ENCODE data around the gene NEURL1. TPM values are rescaled to one million over a fixed set of nuclear protein-coding genes. Genes with fewer than 3 reads are reported as not detected.

Gene NEURL1
- total and polyA plus RNA-seq, 4 experiments from 2014 or later: 0.76 to 0.96 (median 0.83) TPM

DNA sequence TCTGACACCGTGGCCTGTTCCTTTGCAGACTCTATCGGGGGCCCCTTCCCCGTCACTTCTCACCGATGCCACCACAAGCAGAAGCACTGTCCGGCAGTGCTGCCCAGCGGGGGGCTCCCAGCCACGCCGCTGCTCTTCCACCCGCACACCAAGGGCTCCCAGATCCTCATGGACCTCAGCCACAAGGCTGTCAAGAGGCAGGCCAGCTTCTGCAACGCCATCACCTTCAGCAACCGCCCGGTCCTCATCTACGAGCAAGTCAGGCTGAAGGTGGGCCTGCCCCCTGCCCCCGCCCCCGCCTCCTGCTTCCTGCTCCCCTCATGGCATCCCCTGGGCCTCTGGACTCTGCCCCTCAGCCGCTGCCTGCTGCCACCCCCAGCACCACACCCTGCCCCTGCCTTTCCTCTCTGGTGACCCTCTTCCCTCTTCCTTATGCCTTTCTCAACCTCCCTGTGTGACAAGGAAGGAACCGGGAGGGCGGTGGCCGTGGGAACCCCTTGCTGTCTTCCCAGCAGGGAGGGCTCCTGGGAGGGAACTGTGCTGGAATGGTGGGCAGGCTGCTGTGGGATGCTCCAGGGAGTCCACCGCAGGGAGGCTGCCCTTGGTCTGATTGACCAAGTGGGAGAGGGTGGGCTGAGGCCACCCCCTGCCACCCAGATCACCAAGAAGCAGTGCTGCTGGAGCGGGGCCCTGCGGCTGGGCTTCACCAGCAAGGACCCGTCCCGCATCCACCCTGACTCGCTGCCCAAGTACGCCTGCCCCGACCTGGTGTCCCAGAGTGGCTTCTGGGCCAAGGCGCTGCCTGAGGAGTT, 77.5 kb downstream of the NEURL1 start:
- Mint-ChIP-seq H3K27ac (no peak overlapping the region), H3K4me1 (no peaks in the 10 kb centered on the region), H3K27me3 (peaks cover 2% of the 10 kb centered on the region in 2 donors), H3K36me3 (no peaks in the 10 kb centered on the region), H3K4me3 (no peak overlapping the region), H3K9me3 (no peaks in the 10 kb centered on the region)
- Histone ChIP-seq H3K27me3 (ENCODE audit: insufficient read depth, low read length) (no peaks in the 10 kb centered on the region), H3K4me1 (ENCODE audit: insufficient read depth, low read length) (no peaks in the 10 kb centered on the region), H3K4me3 (ENCODE audit: low read length in 2 of 2) (no peak overlapping the region), H3K9me3 (ENCODE audit: control insufficient read depth in 1 of 2, low read length in 2 of 2) (no peaks in the 10 kb centered on the region), H3K36me3 (ENCODE audit: insufficient read depth, low read length) (no peaks in the 10 kb centered on the region), H3K27ac (ENCODE audit: low read depth, low read length) (no peak overlapping the region)
- ChIA-PET CTCF (ENCODE audit: partially characterized antibody) (no interaction called here), POLR2A (ENCODE audit: partially characterized antibody) (no interaction called here)
- intact Hi-C loops (cut with micrococcal nuclease): no loop called here
- DNase-seq: no peak

DNA sequence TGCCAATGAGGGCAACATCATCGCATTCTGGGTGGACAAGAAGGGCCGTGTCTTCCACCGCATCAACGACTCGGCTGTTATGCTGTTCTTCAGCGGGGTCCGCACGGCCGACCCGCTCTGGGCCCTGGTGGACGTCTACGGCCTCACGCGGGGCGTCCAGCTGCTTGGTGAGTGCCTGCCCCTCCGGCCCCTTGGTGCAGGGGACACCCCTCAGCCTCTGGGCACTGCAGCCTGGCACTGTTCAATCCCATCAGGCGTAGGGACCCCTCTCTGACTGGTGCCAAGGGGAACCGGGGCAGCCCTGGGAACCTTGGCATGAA, 78.1 kb downstream of the NEURL1 start:
- CTCF ChIA-PET (ENCODE audit: partially characterized antibody): no interaction called here
- POLR2A ChIA-PET (ENCODE audit: partially characterized antibody): no interaction called here
- H3K9me3 ChIP-seq (ENCODE audit: control insufficient read depth in 1 of 2, low read length in 2 of 2): no peaks in the 10 kb centered on the region

DNA sequence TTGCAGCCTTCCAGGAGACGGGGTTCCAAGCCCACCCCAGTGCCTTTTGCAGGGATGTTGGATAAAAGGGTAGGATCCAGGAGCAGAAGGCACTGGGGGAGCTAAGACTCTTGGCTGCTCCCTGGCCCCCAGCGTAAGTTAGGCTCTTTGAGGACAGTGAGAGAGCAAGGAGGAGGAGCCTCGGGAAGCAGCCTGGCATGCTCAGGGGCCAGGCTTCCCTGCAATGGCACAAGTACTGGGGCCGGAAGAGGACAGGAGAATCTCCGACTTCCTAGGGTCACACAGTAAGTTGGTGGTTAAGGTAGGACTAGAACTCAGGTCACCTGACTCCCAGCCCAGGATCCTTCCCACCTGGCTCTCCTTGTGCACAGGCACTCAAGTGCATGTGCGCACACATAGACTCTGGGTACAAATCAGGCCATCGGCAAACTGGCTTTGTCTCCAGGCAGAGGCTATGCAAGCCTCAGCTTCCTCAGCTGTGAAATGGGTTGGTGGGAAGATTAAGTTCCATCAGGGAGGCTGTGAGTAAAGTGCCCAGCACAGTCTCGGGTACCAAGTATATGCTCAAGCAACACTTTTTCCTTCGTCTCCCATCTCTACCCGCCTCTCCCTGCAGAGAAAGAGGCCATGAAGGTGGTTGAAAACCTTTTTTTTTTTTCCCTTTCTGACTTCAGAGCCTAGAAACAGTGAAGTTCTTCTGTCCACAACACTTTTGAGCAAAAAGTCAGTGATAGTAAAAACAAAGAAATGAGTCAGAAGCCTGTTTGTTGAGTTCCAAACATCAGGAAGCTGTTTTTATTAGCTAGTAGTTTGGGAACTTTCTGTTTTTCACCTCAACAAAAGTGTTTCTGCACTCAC, 79.1 kb downstream of the NEURL1 start:
- Mint-ChIP-seq H3K27ac (no peak overlapping the region), H3K36me3 (no peaks in the 10 kb centered on the region), H3K9me3 (no peaks in the 10 kb centered on the region), H3K4me1 (no peaks in the 10 kb centered on the region), H3K4me3 (no peak overlapping the region), H3K27me3 (peaks cover 2 to 3% of the 10 kb centered on the region in 2 donors)
- H3K36me3 ChIP-seq (ENCODE audit: insufficient read depth, low read length): no peaks in the 10 kb centered on the region
- intact Hi-C loops (cut with micrococcal nuclease): no loop called here
- POLR2A ChIA-PET (ENCODE audit: partially characterized antibody): no interaction called here
- no peaks in the 10 kb centered on the region for H3K4me1 ChIP-seq (ENCODE audit: insufficient read depth, low read length)
- DNase-seq: no peak
- no peak overlapping the region for H3K4me3 ChIP-seq (ENCODE audit: low read length in 2 of 2)
- no peaks in the 10 kb centered on the region for H3K9me3 ChIP-seq (ENCODE audit: control insufficient read depth in 1 of 2, low read length in 2 of 2)
- H3K27ac ChIP-seq (ENCODE audit: low read depth, low read length): no peak overlapping the region
- no peaks in the 10 kb centered on the region for H3K27me3 ChIP-seq (ENCODE audit: insufficient read depth, low read length)
- CTCF ChIA-PET (ENCODE audit: partially characterized antibody): no interaction called here

More for the DNA sequence above, 78.1 kb downstream of the NEURL1 start:
- H3K36me3 Mint-ChIP-seq: no peaks in the 10 kb centered on the region
- Histone ChIP-seq H3K27ac (ENCODE audit: low read depth, low read length) (no peak overlapping the region), H3K36me3 (ENCODE audit: insufficient read depth, low read length) (no peaks in the 10 kb centered on the region), H3K27me3 (ENCODE audit: insufficient read depth, low read length) (no peaks in the 10 kb centered on the region), H3K4me3 (ENCODE audit: low read length in 2 of 2) (no peak overlapping the region), H3K4me1 (ENCODE audit: insufficient read depth, low read length) (no peaks in the 10 kb centered on the region)
- DNase-seq: no peak
- H3K27ac Mint-ChIP-seq: no peak overlapping the region
- H3K9me3 Mint-ChIP-seq: no peaks in the 10 kb centered on the region
- H3K4me3 Mint-ChIP-seq: no peak overlapping the region
- H3K27me3 Mint-ChIP-seq: peaks cover 2 to 3% of the 10 kb centered on the region in 2 donors
- H3K4me1 Mint-ChIP-seq: no peaks in the 10 kb centered on the region
- intact Hi-C loops (cut with micrococcal nuclease): no loop called here

DNA sequence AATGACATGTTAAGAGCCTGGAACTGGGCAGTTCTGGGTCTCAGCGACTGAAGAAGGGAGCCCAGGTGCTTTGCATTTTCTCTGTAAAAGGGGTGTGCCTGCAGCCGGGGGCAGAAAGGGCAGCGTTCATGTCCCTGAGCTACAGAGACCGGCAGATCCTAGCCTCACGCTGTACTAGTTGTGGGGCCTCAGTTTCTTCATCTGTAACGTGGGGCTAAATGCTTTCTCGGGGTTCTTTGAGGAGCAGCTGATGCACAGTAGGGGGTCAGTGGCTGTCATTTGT, 79.6 kb downstream of the NEURL1 start:
- POLR2A ChIA-PET (ENCODE audit: partially characterized antibody): no interaction called here
- Mint-ChIP-seq H3K9me3 (no peaks in the 10 kb centered on the region), H3K36me3 (no peaks in the 10 kb centered on the region), H3K27me3 (peaks cover 1 to 2% of the 10 kb centered on the region in 2 donors), H3K27ac (no peak overlapping the region), H3K4me1 (no peaks in the 10 kb centered on the region), H3K4me3 (no peak overlapping the region)
- H3K9me3 ChIP-seq (ENCODE audit: control insufficient read depth in 1 of 2, low read length in 2 of 2): no peaks in the 10 kb centered on the region
- no peak for DNase-seq
- H3K27me3 ChIP-seq (ENCODE audit: insufficient read depth, low read length): no peaks in the 10 kb centered on the region
- CTCF ChIA-PET (ENCODE audit: partially characterized antibody): no interaction called here
- no peaks in the 10 kb centered on the region for H3K36me3 ChIP-seq (ENCODE audit: insufficient read depth, low read length)
- no peak overlapping the region for H3K27ac ChIP-seq (ENCODE audit: low read depth, low read length)
- intact Hi-C loops (cut with micrococcal nuclease): no loop called here
- no peaks in the 10 kb centered on the region for H3K4me1 ChIP-seq (ENCODE audit: insufficient read depth, low read length)
- H3K4me3 ChIP-seq (ENCODE audit: low read length in 2 of 2): no peak overlapping the region

DNA sequence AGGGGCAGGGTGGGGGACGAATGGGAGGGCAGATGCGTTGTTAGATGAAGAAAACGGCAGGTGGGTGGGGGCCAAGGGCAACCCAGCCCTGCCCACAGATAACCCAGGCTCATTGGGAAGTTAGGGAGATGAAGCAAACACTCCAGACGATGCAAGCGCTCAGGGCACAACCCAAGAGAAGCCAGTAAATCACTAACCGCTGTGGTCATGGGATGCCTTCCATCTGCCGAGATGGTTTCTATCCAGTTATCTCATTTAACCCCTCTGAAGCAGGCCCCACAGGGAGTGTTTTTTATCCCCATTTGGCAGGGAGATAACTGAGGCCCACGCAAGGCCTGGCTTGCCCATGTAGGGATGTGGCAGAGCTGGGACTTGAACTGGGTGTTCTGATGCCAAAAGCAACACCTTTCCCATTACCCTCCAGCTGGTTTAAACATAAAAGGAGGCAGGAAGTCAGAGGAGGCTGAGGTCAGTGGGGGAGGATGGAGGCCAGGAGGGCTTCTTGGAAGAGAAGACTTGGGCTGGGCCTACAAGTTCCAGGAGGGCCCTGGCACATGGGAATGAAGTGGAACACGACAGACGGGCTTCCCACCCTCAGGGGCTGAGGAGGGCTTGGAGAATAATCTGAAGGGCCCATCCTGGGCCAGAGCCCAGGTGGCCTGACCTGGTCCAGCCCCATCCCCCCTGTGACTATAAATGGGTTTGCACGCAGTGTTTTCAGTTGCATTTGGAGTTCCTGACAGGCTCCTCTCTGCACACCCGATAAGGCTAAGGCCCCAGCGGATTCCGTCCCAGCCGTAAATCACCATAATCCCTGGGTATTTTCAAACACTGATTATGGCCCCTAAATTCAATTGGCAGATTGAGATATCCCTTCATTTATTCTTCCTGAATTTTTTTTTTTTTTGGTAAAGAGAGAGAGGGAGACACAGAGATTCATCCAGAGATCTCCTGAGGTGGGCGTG, 80.9 kb downstream of the NEURL1 start:
- Histone ChIP-seq H3K27me3 (ENCODE audit: insufficient read depth, low read length) (no peaks in the 10 kb centered on the region), H3K9me3 (ENCODE audit: control insufficient read depth in 1 of 2, low read length in 2 of 2) (no peaks in the 10 kb centered on the region), H3K4me3 (ENCODE audit: low read length in 2 of 2) (no peak overlapping the region), H3K4me1 (ENCODE audit: insufficient read depth, low read length) (no peaks in the 10 kb centered on the region), H3K36me3 (ENCODE audit: insufficient read depth, low read length) (no peaks in the 10 kb centered on the region), H3K27ac (ENCODE audit: low read depth, low read length) (no peak overlapping the region)
- CTCF ChIA-PET (ENCODE audit: partially characterized antibody): interaction anchor here (0.6 kb wide), 1 partner anchor 10 kb away, joined by 3 read pairs; no protein-coding TSS in a partner anchor
- POLR2A ChIA-PET (ENCODE audit: partially characterized antibody): no interaction called here
- no peaks in the 10 kb centered on the region for H3K9me3 Mint-ChIP-seq
- no peaks in the 10 kb centered on the region for H3K4me1 Mint-ChIP-seq
- no peaks in the 10 kb centered on the region for H3K36me3 Mint-ChIP-seq
- H3K4me3 Mint-ChIP-seq: no peak overlapping the region
- no peak for DNase-seq
- H3K27me3 Mint-ChIP-seq: peaks cover 1 to 2% of the 10 kb centered on the region in 2 donors
- intact Hi-C loops (cut with micrococcal nuclease): no loop called here
- H3K27ac Mint-ChIP-seq: no peak overlapping the region

DNA sequence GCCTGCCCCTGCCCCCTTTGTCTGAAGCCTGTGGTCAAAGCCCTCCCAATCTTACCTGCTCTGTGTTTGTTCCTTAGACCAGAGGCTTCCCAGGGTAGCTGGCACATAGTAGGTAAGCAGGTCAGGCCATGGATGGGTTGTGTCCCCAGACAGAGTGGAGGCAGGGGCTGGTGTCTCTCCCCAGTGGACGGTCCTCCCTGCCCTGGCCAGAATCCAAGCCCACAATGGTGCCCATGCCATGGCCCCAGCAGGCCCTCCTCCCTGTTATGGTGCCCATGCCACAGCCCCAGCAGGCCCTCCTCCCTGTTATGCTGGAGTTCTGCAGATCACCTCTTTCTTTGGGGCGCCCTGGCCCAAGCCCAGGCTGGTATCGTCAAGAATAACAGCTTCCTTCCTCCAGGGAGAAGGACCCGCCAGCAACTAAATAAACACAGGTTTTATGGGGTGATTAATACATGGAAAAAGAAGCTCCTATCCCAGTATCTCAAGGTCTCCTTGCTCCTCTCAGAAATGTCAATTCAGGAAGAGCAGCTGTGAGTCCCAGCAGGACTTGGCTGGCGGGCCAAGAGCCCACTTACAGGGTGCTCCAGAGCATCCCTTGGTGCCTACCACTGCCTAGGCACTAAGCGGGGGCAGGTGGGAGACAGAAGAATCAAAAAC, 82.0 kb downstream of the NEURL1 start:
- H3K27ac ChIP-seq (ENCODE audit: low read depth, low read length): no peak overlapping the region
- H3K4me1 Mint-ChIP-seq: no peaks in the 10 kb centered on the region
- POLR2A ChIA-PET (ENCODE audit: partially characterized antibody): no interaction called here
- H3K4me3 Mint-ChIP-seq: no peak overlapping the region
- CTCF ChIA-PET (ENCODE audit: partially characterized antibody): interaction anchor here (1.3 kb wide), 1 partner anchor 159 kb away, joined by 3 read pairs; no protein-coding TSS in a partner anchor
- no peaks in the 10 kb centered on the region for H3K27me3 ChIP-seq (ENCODE audit: insufficient read depth, low read length)
- no peaks in the 10 kb centered on the region for H3K4me1 ChIP-seq (ENCODE audit: insufficient read depth, low read length)
- no peaks in the 10 kb centered on the region for H3K9me3 ChIP-seq (ENCODE audit: control insufficient read depth in 1 of 2, low read length in 2 of 2)
- H3K36me3 Mint-ChIP-seq: no peaks in the 10 kb centered on the region
- intact Hi-C loops (cut with micrococcal nuclease): no loop called here
- peaks cover 1 to 2% of the 10 kb centered on the region in 2 donors for H3K27me3 Mint-ChIP-seq
- DNase-seq: no peak
- H3K4me3 ChIP-seq (ENCODE audit: low read length in 2 of 2): no peak overlapping the region
- no peaks in the 10 kb centered on the region for H3K36me3 ChIP-seq (ENCODE audit: insufficient read depth, low read length)
- no peak overlapping the region for H3K27ac Mint-ChIP-seq
- no peaks in the 10 kb centered on the region for H3K9me3 Mint-ChIP-seq

Data from CD4-positive, alpha-beta memory T cell (primary cell).